HEK293 (cell line): Measurements from ENCODE around the gene IL10RA.

Source experiments
- MEIS1 ChIP-seq: sonication (generic); formaldehyde crosslinking; IDR thresholded peaks from 2 replicates; pipeline ENCODE4 v1.8.1; 2022; ENCODE audit warnings: missing genetic modification reagents, mild to moderate bottlenecking, borderline replicate concordance
- ZFP37 ChIP-seq: fragments of 450-650 bp; formaldehyde crosslinking; IDR thresholded peaks from 2 replicates; pipeline ENCODE4 v1.5.1; 2016; ENCODE audit warnings: missing biosample characterization, missing genetic modification characterization
- ZNF121 ChIP-seq: fragments of 450-650 bp; formaldehyde crosslinking; IDR thresholded peaks from 2 replicates; pipeline ENCODE4 v1.5.1; 2016; ENCODE audit warnings: missing biosample characterization, missing genetic modification characterization
- ZNF146 ChIP-seq: fragments of 450-650 bp; formaldehyde crosslinking; IDR thresholded peaks from 2 replicates; pipeline ENCODE4 v1.5.1; 2016; ENCODE audit warnings: missing biosample characterization, missing genetic modification characterization
- ZNF16 ChIP-seq: fragments of 450-650 bp; formaldehyde crosslinking; IDR thresholded peaks from 2 replicates; pipeline ENCODE4 v1.5.1; 2016; ENCODE audit warnings: low read depth, missing biosample characterization, missing genetic modification characterization
- ZNF423 ChIP-seq: fragments of 450-650 bp; formaldehyde crosslinking; IDR thresholded peaks from 2 replicates; pipeline ENCODE4 v1.5.1; 2016; ENCODE audit warnings: missing biosample characterization, missing genetic modification characterization
- ZNF48 ChIP-seq: fragments of 450-650 bp; formaldehyde crosslinking; IDR thresholded peaks from 2 replicates; pipeline ENCODE4 v1.5.1; 2016; ENCODE audit warnings: missing biosample characterization, missing genetic modification characterization
- ZNF629 ChIP-seq: fragments of 450-650 bp; formaldehyde crosslinking; IDR thresholded peaks from 2 replicates; pipeline ENCODE4 v1.5.1; 2017; ENCODE audit warnings: missing biosample characterization, missing genetic modification characterization
- TF ChIP-seq, protein P1 (sequence below): fragments of 450-650 bp; formaldehyde crosslinking; IDR thresholded peaks from 2 replicates; pipeline ENCODE4 v1.5.1; 2016; ENCODE audit warnings: missing biosample characterization, missing genetic modification characterization
- TF ChIP-seq, protein P2 (sequence below): fragments of 450-650 bp; formaldehyde crosslinking; IDR thresholded peaks from 2 replicates; pipeline ENCODE4 v1.5.1; 2016; ENCODE audit warnings: missing biosample characterization, missing genetic modification characterization

DNA sequence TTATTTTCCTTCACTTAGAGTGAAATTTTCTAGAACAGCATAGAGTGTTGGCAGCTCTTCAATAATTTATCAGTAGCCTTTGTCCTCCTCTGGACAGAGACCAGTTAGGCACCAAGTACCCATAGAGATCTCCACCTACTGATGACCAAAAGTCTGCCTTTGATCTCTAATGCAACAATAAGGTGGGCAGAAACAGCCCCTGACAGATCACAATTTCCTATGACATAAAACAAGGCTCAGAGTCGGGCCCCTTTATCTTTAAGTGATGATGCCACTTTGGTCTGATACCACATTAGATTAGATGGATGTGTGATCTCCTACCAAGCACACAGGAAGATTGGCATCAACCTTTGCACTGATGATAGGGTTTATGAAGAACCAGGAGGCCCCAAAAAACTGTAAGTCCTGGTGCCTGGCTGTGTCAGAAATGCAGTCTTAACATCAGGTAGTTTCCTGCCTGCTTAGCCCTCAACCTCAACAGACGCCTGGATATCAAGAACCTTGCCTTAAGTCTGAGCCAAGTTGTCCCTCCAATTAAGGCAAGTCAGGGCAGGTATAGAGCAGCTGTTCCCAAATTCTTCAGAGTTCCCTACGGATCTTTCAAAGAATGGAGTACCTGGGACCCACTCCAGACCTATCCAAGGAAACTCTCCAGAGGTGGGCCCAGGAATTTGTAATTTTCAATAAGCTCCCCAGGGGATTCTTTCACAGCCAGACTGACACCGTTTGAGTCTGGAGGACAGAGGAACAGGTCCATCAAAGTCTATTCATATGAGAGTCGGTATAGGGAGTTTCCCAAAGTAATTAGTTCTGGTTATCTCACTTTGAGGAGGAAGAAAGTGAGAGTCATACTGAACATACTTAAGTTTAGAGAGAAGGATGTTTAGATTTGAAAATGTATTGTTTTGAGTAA, 60.1 kb downstream of the IL10RA start:
- TF ChIP-seq ZNF146 (tag by site-specific recombination) (no peak), ZNF16 (no peak), ZNF48 (tag by site-specific recombination) (no peak), ZFP37 (tag by site-specific recombination) (no peak), MEIS1 (no peak), ZNF423 (tag by site-specific recombination) (no peak), ZNF629 (no peak), ZNF121 (tag by site-specific recombination) (no peak)
- TF ChIP-seq, protein P1, sequence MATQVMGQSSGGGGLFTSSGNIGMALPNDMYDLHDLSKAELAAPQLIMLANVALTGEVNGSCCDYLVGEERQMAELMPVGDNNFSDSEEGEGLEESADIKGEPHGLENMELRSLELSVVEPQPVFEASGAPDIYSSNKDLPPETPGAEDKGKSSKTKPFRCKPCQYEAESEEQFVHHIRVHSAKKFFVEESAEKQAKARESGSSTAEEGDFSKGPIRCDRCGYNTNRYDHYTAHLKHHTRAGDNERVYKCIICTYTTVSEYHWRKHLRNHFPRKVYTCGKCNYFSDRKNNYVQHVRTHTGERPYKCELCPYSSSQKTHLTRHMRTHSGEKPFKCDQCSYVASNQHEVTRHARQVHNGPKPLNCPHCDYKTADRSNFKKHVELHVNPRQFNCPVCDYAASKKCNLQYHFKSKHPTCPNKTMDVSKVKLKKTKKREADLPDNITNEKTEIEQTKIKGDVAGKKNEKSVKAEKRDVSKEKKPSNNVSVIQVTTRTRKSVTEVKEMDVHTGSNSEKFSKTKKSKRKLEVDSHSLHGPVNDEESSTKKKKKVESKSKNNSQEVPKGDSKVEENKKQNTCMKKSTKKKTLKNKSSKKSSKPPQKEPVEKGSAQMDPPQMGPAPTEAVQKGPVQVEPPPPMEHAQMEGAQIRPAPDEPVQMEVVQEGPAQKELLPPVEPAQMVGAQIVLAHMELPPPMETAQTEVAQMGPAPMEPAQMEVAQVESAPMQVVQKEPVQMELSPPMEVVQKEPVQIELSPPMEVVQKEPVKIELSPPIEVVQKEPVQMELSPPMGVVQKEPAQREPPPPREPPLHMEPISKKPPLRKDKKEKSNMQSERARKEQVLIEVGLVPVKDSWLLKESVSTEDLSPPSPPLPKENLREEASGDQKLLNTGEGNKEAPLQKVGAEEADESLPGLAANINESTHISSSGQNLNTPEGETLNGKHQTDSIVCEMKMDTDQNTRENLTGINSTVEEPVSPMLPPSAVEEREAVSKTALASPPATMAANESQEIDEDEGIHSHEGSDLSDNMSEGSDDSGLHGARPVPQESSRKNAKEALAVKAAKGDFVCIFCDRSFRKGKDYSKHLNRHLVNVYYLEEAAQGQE (tag by site-specific recombination): no peak
- TF ChIP-seq, protein P2, sequence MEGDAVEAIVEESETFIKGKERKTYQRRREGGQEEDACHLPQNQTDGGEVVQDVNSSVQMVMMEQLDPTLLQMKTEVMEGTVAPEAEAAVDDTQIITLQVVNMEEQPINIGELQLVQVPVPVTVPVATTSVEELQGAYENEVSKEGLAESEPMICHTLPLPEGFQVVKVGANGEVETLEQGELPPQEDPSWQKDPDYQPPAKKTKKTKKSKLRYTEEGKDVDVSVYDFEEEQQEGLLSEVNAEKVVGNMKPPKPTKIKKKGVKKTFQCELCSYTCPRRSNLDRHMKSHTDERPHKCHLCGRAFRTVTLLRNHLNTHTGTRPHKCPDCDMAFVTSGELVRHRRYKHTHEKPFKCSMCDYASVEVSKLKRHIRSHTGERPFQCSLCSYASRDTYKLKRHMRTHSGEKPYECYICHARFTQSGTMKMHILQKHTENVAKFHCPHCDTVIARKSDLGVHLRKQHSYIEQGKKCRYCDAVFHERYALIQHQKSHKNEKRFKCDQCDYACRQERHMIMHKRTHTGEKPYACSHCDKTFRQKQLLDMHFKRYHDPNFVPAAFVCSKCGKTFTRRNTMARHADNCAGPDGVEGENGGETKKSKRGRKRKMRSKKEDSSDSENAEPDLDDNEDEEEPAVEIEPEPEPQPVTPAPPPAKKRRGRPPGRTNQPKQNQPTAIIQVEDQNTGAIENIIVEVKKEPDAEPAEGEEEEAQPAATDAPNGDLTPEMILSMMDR: no peak
